Hindlimb muscle (tissue), 1 donor: ENCODE results near the gene ZFAND3. TPM values are rescaled to one million over a fixed set of nuclear protein-coding genes. Genes with fewer than 3 reads are reported as not detected.
"Not testable (repeated sequence)": the region's sequence is repeated elsewhere in the genome, so short reads cannot be mapped to it uniquely, and the experiment has no call there.

Source experiments
- DNase-seq: peaks from one replicate; pipeline ENCODE4 v3.0.0-alpha.2; 2013
- polyA plus RNA-seq: library from polyadenylated mRNA; unstranded; fragments of 120-200 nt; gene quantifications from one replicate; pipeline ENCODE4 v1.2.1, GENCODE V29; 2013; ENCODE audit not compliant: insufficient read length

ZFAND3 gene
- polyA plus RNA-seq, 1 donor: 95.5 TPM

DNA sequence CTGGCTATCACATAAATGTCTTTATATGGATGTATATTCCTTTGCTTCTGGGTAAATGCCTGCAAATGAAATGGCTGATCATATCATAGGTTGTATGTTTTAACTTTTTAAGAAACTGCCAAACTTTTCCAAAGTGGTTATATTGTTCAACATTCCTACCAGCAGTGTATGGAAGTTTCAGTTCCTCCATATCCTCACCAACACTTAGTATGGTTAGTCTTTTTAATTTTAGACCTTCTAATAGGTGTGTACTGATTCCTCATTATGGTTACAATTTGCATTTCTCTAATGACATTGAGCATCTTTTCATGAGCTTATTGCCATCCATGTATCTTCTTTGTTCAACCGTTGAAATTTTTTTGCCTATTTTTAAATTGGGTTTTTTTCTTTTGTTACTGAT, 155.4 kb downstream of the ZFAND3 start:
- no peak for DNase-seq

DNA sequence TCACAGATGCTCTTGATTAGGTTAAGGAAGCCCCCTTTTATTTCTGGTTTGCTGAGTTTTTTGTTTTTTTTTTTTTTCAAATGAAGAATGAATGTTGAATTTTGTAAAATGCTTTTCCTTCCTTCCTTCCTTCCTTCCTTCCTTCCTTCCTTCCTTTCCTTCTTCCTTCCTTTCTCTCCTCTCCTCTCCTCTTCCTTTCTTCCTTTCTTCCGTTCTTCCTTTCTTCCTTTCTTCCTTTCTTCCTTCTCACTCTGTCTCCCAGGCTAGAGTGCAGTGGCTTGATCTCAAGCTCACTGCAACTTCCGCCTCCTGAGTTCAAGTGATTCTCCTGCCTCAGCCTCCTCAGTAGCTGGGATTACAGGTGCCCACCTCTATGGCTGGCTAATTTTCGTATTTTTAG, 158.2 kb downstream of the ZFAND3 start:
- no peak for DNase-seq

DNA sequence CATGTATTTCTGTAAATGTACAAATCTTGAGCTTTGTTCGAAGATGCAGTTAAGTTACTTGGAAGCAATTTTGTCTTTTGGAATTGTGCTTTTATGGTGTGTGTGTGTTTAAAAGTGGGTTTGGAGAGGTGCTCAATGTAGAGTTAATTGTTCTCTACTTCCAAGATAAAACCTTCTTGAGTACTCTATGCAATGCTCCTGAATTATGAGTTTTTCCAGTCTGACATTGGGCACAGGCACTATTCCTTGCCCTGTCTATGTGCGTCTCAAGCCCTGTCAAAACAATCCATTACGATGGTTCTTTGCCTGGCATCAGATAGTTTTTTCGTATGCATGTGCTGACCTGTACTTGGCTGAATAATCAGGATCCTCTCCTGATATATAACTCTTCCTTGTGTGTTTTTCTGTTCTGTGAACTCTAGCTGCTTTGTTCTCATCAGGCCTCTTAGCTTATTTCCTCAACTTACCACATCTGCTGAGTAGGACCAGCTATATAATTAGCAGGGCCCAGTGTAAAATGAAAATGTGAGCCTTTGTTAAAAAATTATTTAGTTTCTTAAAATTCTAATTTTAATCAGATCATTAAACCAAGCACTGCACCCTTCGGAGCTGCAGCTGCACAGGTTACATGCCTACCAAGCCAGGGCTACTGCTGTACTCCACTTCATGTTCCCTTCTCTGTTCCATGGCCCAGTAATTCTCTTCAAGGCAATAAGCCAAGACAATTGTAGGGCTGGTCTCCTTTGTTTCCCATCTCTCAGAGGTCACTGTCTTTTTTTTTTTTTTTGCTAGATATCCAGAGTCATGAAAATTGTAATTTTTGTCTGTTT, 160.1 kb downstream of the ZFAND3 start:
- no peak for DNase-seq

DNA sequence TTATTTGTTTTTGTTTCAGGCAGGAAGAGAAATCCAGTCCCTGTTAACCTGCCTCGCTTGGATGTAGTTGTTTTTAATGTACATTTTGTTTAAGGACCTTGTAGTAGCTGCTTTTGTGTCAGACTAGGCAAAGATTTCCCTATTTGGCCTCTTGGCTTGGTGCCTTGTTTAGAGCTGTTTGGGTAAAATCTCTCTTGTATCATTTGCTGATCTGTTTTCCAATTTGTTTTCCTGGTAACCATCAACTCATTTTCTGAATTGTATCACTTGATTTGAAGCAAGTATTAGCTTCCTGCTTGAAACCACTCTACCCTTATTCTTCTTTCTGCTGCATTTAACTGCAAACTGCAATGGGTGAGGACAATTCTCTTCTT, 160.7 kb downstream of the ZFAND3 start:
- peak; percentile 24 for DNase-seq

DNA sequence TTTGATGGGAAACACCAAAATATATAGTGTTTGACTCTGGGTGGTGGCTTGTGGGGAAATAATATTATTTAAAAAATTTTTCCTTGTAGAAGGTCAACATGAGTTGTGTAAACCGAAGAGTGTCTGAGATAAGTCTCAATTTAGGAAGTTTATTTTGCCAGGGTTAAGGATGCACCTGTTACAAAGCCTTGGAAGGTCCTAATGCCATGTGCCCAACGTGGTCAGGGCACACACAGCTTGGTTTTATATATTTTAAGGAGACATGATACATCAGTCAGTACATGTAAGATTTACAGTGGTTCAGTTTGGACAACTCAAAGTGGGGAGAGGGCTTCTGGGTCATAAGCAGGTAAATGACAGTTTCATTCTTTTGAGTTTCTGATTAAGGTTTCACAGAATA, 162.1 kb downstream of the ZFAND3 start:
- no peak for DNase-seq

DNA sequence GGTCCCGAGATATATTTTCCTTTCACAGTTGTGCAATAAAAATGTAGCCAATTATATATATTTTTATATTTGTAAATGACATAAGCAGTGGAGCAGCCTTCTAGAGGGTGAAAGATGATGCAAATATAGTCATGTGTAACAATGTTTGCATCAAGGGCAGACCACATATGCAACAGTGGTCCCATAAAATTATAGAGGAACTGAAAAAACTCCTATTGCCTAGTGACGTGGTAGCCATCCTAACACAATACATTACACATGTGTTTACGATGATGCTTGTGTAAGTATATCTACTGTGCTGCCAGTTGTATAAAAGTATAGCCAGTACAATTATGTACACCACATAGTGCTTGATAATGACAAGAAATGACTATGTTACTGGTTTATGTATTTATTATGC, 162.8 kb downstream of the ZFAND3 start:
- no peak for DNase-seq

DNA sequence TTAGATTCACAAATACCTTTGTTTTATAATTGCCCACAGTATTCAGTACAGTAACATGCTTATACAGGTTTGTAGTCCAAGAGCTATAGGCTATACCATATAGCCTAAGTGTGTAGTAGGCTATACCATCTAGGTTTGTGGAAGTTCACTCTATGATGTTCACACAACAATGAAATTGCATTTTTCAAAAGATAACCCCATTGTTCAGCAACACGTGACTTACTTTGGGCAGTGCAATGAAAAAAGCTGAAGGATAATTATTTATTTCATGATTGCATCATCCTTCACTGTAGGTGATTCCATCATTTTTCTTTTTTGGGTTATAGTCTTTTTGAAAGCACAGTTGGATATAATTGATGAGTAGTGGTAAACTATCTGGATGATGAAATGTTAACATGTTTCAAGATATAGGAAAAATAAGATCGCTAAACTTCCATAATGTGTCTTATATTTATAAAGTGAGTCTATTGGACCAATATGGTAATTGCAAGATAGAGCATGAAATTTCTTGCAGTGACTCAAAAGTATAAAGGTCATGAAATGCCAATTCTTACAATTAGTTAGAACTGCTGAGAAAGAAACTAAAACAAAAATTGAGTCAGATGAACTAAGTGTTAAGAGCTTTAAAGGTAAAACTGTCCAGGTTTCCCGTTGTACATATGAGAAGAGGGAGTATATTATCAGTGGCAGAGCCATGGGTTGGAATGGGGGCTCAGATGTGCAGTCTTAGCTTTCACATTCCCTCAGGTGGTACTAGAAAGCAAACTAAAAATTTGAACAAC, 164.4 kb downstream of the ZFAND3 start:
- no peak for DNase-seq

DNA sequence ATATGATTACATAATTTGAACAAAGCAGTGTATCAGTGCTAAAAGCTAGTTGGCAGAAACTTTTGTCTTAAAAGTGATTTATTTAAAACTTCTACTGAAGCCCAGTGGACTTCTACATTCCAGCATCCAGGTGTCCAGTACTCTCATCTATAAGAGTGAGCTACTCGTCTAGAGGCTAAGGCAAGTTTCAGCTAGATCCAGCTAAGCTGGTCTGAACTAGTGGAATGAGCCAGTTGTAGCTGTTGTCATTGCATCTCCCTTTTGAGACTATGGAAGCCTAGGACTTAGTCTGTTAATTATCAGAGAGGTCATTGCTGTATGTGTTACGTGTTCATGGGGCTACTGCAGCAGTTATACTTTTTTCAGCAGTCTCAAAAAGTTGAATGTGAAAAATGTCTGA, 165.1 kb downstream of the ZFAND3 start:
- no peak for DNase-seq

DNA sequence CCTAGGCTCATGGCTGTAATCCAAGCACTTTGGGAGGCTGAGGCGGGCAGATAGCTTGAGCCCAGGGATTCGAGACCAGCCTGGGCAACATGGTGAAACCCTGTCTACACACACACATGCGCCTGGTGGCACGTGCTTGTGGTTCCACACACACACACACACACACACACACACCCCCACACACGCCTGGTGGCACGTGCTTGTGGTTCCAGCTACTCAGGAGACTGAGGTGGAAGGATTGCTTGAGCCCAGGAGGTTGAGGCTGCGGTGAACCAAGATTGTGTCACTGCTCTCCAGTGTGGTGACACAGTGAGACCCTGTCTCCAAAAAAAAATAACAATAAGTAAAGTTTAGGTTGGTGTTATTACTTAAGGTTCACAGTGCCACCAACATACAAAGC, 165.8 kb downstream of the ZFAND3 start:
- DNase-seq: no peak

DNA sequence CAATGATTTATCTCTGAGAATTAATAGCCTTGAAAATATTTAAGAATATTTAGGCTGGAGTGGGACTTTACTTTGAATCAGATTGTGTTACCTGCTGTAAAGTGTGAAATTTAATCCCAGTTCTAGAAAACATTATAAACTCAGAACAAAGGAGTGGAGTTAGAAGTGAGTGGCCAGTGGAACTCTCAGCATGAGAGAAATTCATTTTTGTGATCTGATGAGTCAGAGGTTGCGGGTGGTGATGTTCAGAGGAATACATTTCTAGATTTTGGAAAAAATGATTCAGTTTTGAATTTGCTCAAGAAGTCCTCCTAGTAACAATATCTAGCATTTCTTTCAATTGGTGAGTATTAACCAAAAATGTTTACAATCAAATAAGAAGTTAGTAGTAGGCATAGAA, 167.5 kb downstream of the ZFAND3 start:
- DNase-seq: no peak

DNA sequence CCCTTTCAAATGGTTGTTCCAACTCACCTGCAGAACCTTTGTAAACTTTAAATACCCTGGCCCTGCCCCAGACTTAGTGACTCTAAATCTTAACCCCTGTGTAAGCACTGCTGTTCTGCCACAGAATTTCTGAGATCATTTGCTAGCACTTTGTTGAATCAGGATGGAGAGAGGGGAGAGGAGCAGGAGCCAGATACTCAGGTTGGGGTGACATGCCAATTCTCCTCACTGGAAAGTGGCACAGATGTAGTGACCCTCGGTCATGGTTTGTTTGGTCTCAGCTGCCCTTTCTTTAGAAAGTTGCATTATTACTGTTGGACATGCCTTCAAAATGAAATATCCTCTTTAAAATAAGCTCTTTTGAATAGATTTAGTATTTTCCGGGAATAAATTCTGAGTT, 168.0 kb downstream of the ZFAND3 start:
- DNase-seq: no peak

DNA sequence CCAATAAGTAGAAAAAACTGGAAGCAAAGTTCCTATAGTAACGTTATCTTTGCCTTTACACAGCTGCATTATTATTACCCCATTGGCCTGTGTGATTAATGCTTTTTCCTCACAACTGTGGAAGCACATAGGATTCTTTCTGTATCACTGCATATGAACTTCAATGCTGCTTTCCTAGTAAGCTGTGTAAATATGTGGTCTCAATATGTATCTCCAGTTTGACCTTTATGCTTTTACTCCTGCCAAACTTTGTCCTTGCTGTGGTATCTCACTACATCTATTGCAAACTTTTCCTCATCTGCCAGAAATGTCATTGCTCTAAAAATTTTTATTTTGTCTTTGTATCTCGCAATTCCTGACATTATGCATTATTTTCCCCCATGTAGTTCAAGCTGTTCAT, 168.6 kb downstream of the ZFAND3 start:
- DNase-seq: peak; percentile 13

DNA sequence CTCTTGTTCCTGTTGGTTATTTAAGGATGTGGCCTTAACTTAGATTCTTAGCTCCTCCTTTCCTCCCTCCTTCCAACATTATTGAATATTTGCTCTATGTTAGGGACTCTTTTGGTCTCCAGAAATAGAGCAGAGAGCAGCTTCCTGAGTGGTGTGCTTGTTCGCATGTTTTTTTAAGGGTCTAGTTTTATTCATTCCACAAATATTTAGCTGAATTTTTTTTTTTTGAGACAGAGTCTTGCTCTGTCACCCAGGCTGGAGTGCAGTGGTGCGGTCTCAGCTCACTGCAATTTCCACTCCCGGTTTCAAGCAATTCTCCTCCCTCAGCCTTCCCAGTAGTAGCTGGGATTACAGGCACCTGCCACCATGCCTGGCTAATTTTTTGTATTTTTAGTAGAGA, 169.2 kb downstream of the ZFAND3 start:
- no peak for DNase-seq

DNA sequence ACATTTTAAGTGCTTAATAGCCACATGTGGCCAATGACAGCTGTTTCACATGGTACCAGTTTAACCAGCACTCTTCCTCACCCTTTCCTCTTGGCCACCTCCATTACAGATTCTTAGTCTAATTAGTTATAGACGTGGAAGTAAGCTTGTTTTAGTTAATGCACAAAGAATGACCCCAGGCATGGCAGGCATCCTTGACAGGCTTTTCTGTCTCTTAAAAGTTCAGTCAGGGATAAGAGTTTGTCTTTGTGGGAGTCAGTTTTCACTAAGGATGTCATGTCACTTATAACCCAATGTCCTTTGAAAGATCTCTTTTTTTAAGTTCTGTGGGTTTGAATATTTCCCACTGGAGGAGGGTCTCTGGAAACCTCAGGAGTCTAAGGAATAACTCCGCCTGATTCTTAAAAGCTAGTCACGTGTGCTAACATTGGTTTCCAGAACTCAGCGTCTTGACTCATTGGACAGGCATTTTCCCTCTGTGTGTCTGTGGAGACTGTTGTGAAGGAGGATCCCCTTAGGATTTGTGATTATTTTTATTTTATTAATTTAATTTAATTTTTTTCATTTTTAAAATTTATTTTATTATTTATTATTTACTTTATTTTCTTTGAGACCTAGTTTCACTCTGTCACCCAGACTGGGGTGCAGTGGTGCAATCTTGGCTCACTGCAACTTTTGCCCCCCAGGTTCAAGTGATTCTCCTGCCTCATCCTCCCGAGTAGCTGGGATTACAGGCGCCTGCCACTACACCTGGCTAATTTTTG, 171.4 kb downstream of the ZFAND3 start:
- DNase-seq: no peak

DNA sequence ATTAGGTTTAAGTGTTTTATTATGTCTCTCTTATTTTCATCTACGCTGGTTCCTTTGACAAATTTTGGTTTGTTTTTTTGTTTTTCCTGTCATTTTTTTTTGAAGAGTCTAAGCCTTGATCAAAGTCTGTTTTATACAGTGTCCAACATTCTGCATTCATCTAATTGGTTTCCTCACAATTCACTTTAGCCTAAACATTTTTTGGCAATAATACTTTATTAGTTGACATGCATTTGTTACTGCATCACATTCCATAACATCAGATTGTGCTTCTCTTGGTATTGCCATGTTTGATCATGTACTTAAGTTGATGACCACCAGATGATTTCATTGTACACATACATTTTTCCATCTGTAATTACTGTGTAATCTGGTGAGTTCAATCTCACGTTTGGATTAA, 173.2 kb downstream of the ZFAND3 start:
- no peak for DNase-seq

DNA sequence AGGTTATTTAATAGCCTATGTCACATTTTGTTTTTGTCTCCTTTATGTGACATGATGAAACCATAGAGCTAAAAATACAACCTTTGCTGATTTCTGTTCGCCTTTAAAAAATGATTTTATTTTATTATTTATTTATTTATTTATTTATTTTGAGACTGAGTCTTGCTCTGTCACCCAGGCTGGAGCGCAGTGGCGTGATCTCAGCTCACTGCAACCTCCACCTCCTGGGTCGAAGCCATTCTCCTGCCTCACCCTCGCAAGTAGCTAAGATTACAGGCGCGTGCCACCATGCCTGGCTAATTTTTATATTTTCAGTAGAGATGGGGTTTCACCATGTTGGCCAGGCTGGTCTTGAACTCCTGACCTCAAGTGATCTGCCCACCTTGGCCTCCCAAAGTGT, 173.7 kb downstream of the ZFAND3 start:
- DNase-seq: not testable (repeated sequence)

DNA sequence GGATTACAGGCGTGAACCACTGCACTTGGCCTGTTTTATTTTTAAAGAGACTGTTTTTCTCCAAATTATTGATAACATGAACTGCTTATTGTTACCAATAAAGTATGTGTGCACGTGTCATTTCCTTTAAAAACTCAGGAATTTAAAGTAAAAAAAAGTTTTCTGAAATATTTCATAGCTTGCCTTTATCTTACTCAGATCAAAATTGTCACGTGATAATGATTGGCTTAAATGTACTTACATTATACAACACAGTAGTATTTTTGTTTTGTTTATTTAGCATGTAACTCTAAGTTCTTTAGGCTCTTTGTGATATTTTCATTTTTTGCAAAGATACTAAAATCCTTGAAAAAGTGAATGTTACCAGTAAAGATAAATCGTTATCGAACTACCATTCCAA, 174.1 kb downstream of the ZFAND3 start:
- DNase-seq: no peak

DNA sequence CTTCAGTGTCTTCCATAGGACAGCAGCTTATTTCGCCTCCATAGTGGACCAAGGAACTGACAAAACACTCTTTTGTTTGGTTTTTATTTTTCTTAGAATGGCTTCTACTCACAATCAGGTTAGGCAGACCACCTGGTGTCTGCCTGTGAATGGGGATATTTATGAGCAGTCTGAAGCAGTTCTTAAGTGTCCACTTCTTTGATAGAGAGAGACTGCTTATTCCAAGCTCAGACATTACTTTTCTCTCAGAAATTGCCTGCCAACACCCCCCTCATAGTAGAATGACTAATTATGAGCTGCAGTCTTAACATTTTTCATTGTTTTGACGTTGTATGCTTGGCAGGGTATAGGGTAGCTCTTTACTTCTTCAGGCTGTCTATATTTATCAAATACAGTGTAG, 174.7 kb downstream of the ZFAND3 start:
- no peak for DNase-seq

DNA sequence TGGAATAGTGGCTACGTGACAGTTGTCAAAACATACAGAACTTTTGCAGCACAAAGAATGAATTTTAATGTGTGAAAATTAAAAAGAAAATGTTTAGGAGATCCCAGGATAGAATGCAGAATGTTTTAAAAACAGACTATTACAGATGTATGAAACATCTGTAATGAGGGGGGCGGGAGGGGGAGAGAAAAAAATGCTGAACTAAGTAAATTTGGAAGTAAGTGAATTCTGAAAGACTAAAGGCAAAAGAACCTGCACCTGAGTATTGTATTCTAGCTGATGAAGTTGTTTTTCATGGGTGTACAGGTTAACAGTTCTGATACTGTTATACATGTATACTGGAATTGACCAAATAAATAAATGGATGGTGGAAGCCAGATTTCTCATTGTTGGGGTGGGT, 178.8 kb downstream of the ZFAND3 start:
- no peak for DNase-seq

DNA sequence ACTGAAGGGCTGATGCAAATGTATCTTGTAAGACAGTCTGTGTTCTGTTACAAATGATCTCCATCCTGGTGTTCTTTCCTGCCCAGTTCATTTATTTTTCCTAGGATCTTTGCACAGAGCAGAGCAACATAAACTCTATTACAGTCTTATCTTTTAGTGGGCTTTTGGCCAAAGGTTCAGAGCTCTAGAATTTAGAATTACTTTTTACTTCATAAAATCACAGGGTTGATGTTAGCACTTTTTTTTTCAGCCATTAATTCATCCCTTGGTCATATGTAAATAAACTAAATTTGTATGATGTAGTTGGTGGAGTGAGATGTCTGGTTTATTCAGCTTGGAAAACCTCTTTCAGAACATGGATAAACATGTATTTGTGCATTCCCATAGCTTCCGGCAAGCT, 181.9 kb downstream of the ZFAND3 start:
- no peak for DNase-seq

DNA sequence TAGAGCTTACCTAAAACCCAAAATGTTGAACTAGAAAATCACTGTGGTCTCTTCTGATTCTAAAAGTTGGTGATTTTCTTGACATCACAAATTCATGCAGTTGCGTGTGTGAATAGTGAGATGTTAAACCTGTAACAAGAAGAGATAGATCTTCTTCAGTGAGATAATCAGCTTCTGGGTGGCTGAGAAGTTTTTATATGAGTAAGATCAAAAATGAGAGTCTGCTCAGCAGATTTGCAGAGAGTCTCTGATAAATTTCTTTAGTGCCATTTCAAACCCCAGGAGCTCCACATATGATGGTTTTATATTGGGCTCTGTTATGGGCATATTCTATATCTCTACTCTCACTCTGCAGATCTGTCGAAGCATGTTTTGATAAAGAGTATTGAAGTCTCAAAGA, 185.4 kb downstream of the ZFAND3 start:
- DNase-seq: no peak

DNA sequence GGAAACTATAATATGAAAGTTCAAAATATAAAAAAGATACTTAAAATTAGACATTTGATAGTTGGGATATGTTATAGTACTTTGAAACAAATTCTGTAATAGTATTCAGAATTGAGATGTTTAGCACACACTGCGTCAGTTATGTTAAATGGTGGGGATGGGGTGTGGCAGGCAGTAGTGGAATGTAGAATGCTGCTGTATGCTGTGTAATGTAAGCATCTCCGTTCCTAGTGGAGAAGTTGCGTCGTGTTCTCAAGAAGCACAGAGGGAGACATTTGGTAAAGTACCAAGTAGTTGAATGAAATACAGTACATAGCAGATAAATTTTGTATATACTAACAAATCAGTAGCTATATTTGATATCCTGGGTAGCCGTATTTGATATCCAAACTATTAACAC, 192.4 kb downstream of the ZFAND3 start:
- no peak for DNase-seq

DNA sequence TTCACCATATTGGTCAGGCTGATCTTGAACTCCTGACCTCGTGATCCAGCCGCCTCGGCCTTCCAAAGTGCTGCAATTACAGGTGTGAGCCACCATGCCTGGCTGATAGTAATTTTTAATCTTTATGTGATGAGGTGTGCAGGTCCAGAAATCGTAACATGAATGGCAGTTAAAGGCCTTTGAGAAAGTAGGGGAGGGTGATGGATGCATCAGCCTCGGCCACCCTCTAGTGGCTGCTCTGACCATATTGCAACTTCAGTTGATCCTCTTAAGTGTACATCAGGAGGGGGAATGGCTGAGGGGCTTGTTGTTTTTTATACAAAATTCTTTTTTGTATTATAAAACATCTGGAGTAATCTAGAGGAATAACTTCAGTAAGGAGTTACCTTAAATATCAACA, 193.0 kb downstream of the ZFAND3 start:
- no peak for DNase-seq

DNA sequence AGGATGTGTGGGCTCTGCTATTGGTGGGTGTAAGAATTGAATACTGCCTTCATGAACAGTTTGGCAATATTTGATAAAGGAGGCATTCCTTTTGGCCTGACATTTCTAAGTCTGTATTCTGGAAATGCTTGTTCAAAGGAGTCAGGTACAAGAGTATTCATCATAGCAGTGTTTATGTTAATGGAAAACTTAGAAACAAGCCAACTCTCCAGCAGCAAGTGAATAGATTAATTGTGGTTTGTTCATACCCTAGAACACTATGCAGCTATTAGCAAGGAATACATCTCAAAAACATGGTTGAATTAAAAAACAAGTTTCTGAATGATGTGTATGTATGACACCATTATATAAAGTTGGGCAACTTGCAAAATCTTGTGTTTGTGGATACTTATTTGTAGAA, 195.8 kb downstream of the ZFAND3 start:
- DNase-seq: no peak
